GM12878 (cell line): ENCODE measurements around the gene MID1. TPM values are rescaled to one million over a fixed set of nuclear protein-coding genes. Genes with fewer than 3 reads are reported as not detected.

Experiments used
- ATAC-seq: fragments of 200-7000 bp; cut with Tn5 transposase; 3 replicates; pipeline ENCODE4 v1.9.1; 2020; ENCODE audit warnings: mild to moderate bottlenecking, moderate library complexity
- BruUV-seq: library from RNA; stranded (reverse); fragments of 400-500 nt; replicated peaks from 2 replicates; lab custom pipeline; 2021; lab: Mats Ljungman, UMichigan
- CTCF ChIA-PET: fragments of 300-600 bp; sonication (Branson Sonifier 250); formaldehyde crosslinking; extraction: SDS; loops from one replicate; lab custom pipeline; 2021; ENCODE audit warnings: inconsistent platforms; lab: Yijun Ruan, JAX
- POLR2A ChIA-PET: fragments of 350-600 bp; formaldehyde crosslinking; extraction: SDS; loops from one replicate; lab custom pipeline; 2021; ENCODE audit warnings: inconsistent platforms; lab: Charles Lee
- RAD21 ChIA-PET: fragments of 300-600 bp; sonication (Branson Sonifier 250); formaldehyde crosslinking; loops from one replicate; lab custom pipeline; 2023; ENCODE audit warnings: antibody characterized with exemption; ENCODE audit not compliant: unreplicated experiment; lab: Charles Lee
- SMC1A ChIA-PET: fragments of 300-600 bp; sonication (Branson Sonifier 250); formaldehyde crosslinking; loops from one replicate; lab custom pipeline; 2023; ENCODE audit not compliant: unreplicated experiment, uncharacterized antibody; lab: Charles Lee
- DNase-seq: peaks from one replicate; pipeline ENCODE4 v3.0.0-alpha.2; 2011; ENCODE audit warnings: low read depth, low spot score
- FAIRE-seq: peaks from 3 replicates; lab custom pipeline; 2011; peaks lifted over from hg19 to GRCh38; lab: Jason Lieb, UNC
- H2AFZ ChIP-seq: 2 replicates; pipeline ENCODE4 v1.6.0; 2011; ENCODE audit warnings: low read depth, low read length, control low read depth; ENCODE audit not compliant: control insufficient read depth
- H3K27ac ChIP-seq: 2 replicates; pipeline ENCODE4 v1.5.1; 2011; ENCODE audit warnings: control low read depth; ENCODE audit not compliant: control insufficient read depth, insufficient read depth
- H3K27me3 ChIP-seq, 2 experiments: replicated peaks in 1 of 2; 2 replicates each; pipeline versions ENCODE4 v1.6.0 to v1.6.1; 2011; ENCODE audit warnings: low read length in 1 of 2; ENCODE audit not compliant: control insufficient read depth in 2 of 2, insufficient read depth in 2 of 2
- H3K36me3 ChIP-seq, 2 experiments: 2 replicates each; pipeline ENCODE4 v1.5.1; 2011; ENCODE audit warnings: low read length in 1 of 2; ENCODE audit not compliant: control insufficient read depth in 2 of 2, insufficient read depth in 2 of 2
- H3K4me1 ChIP-seq: 2 replicates; pipeline ENCODE4 v1.6.1; 2011; ENCODE audit warnings: mild to moderate bottlenecking, low read length, moderate library complexity, mixed read lengths; ENCODE audit not compliant: control insufficient read depth, insufficient read depth
- H3K4me2 ChIP-seq: 2 replicates; pipeline ENCODE4 v1.6.0; 2011; ENCODE audit warnings: control low read depth; ENCODE audit not compliant: control insufficient read depth, insufficient read depth
- H3K4me3 ChIP-seq: fragments of 200-600 bp; sonication (generic); 2 replicates; pipeline ENCODE4 v1.5.1; 2016
- H3K79me2 ChIP-seq: 2 replicates; pipeline ENCODE4 v1.6.0; 2011; ENCODE audit warnings: low read length; ENCODE audit not compliant: control insufficient read depth, insufficient read depth
- H3K9ac ChIP-seq: 2 replicates; pipeline ENCODE4 v1.8.0; 2011; ENCODE audit warnings: low read length, control low read depth, mixed read lengths; ENCODE audit not compliant: control insufficient read depth, insufficient read depth
- H3K9me3 ChIP-seq: replicated peaks from 3 replicates; pipeline ENCODE4 v1.5.1; 2011; ENCODE audit warnings: mild to moderate bottlenecking, low read length; ENCODE audit not compliant: control insufficient read depth, insufficient read depth
- H4K20me1 ChIP-seq: 2 replicates; pipeline ENCODE4 v1.6.0; 2011; ENCODE audit not compliant: control insufficient read depth, insufficient read depth
- BCLAF1 ChIP-seq: fragments of 450-650 bp; IDR thresholded peaks from 2 replicates; pipeline ENCODE4 v1.6.1; 2017; ENCODE audit warnings: antibody characterized with exemption, mild to moderate bottlenecking, moderate library complexity
- CEBPZ ChIP-seq: fragments of 150-350 bp; IDR thresholded peaks from 2 replicates; pipeline ENCODE4 v1.6.1; 2016; ENCODE audit warnings: low read depth, low read length
- CREB1 ChIP-seq: IDR thresholded peaks from 2 replicates; pipeline ENCODE4 v1.6.1; 2012; ENCODE audit warnings: low read depth, mild to moderate bottlenecking, inconsistent platforms
- E2F4 ChIP-seq: IDR thresholded peaks from 2 replicates; pipeline ENCODE4 v1.6.1; 2012; ENCODE audit warnings: low read depth, low read length, improper control_type of control experiment
- FOXK2 ChIP-seq: fragments of 450-650 bp; IDR thresholded peaks from 2 replicates; pipeline ENCODE4 v1.6.1; 2017; ENCODE audit warnings: mild to moderate bottlenecking, moderate library complexity
- HDAC2 ChIP-seq: fragments of 200-600 bp; sonication (generic); IDR thresholded peaks from 2 replicates; pipeline ENCODE4 v1.6.1; 2017
- NKRF ChIP-seq: fragments of 450-650 bp; conservative IDR thresholded peaks from 2 replicates; pipeline ENCODE4 v1.6.1; 2017; ENCODE audit warnings: mild to moderate bottlenecking, moderate library complexity
- NRF1 ChIP-seq: conservative IDR thresholded peaks from 2 replicates; pipeline ENCODE4 v1.6.1; 2011; ENCODE audit warnings: mild to moderate bottlenecking, low read depth, low read length, improper control_type of control experiment
- POLR2A ChIP-seq: IDR thresholded peaks from 2 replicates; pipeline ENCODE4 v1.6.1; 2011; ENCODE audit warnings: low read depth, mild to moderate bottlenecking, low read length
- RCOR1 ChIP-seq: conservative IDR thresholded peaks from 2 replicates; pipeline ENCODE4 v1.6.1; 2012; ENCODE audit warnings: low read depth, low read length, improper control_type of control experiment
- RUNX3 ChIP-seq: IDR thresholded peaks from 2 replicates; pipeline ENCODE4 v1.6.1; 2012; ENCODE audit warnings: low read length, inconsistent platforms
- SMAD1 ChIP-seq: fragments of 450-650 bp; IDR thresholded peaks from 2 replicates; pipeline ENCODE4 v1.6.1; 2018; ENCODE audit warnings: mild to moderate bottlenecking, low read depth; ENCODE audit not compliant: partially characterized antibody
- TAF1 ChIP-seq: IDR thresholded peaks from 2 replicates; pipeline ENCODE4 v1.6.1; 2011; ENCODE audit warnings: mild to moderate bottlenecking, low read depth, low read length, borderline replicate concordance
- USF1 ChIP-seq: IDR thresholded peaks from 2 replicates; pipeline ENCODE4 v1.6.1; 2011; ENCODE audit warnings: borderline replicate concordance, low read depth, mild to moderate bottlenecking, moderate library complexity, mixed read lengths, low read length; ENCODE audit not compliant: insufficient read depth; ENCODE audit errors: extremely low read length
- WGBS: methylation state at CpG from one replicate; pipeline ENCODE4 v1.1.6; 2016; ENCODE audit warnings: low lambda C conversion rate; ENCODE audit not compliant: insufficient replicate concordance, insufficient coverage; ENCODE audit errors: missing lambda C conversion rate; 5-methylcytosine and 5-hydroxymethylcytosine counted together
- in situ Hi-C: fragments of 300-500 bp; cut with MboI; formaldehyde crosslinking; loops from 9 replicates; pipeline ENCODE4 v1.14.3; 2018; ENCODE audit warnings: mixed read lengths
- intact Hi-C: fragments of 100-400 bp; cut with micrococcal nuclease; formaldehyde crosslinking; loops from one replicate; pipeline ENCODE4 v1.14.2; 2022; ENCODE audit not compliant: unreplicated experiment
- polyA plus RNA-seq, 11 experiments: library from polyadenylated mRNA; depleted of rRNA in 4 of 11; unstranded in 6 of 11; stranded (reverse) in 5 of 11; fragments of >200 nt; fragmentation: Nextera tagmentation in 4 of 11; fragmentation: Illumina TruSeq in 1 of 11; extraction: Ambion mirVana in 4 of 11; extraction: Trizol in 1 of 11; gene quantifications; 1 replicate in 1 of 11; 2 replicates in 10 of 11; pipeline versions ENCODE4 v1.2.1 to v1.2.3, GENCODE V29; 2011 to 2016; ENCODE audit warnings: inconsistent platforms in 2 of 11, missing spikeins in 2 of 11, low read depth in 1 of 11
- total RNA-seq, 4 experiments: library from RNA; depleted of rRNA in 3 of 4; stranded (reverse); fragments of >200 nt in 3 of 4; fragmentation: Illumina TruSeq in 1 of 4; extraction: Trizol in 1 of 4; gene quantifications; 2 replicates each; pipeline versions ENCODE4 v1.2.1 to v1.2.3, GENCODE V29; 2013 to 2021

The MID1 gene
- total and polyA plus RNA-seq, 10 of the 15 experiments (the other 5 are each of a cell fraction or from before 2014, with no cell fraction given), result 0.04 to 0.51 (median 0.14) TPM; not detected in 1

GRCh38 chrX:10513974-10514373 is 106.4 kb downstream of the MID1 start:
- intact Hi-C loops (no loop called here), in situ Hi-C loops (no loop called here)
- Histone ChIP-seq H3K27ac (no peak overlapping the region), H3K9me3 (no peaks in the 10 kb centered on the region), H3K4me1 (no peaks in the 10 kb centered on the region), H3K27me3 (no peaks in the 10 kb centered on the region), H4K20me1 (no peaks in the 10 kb centered on the region), H3K4me3 (no peak overlapping the region), H3K79me2 (no peaks in the 10 kb centered on the region), H3K9ac (no peak overlapping the region), H3K4me2 (no peak overlapping the region), H3K36me3 (no peaks in the 10 kb centered on the region), H2AFZ (no peak overlapping the region)
- ATAC-seq (no peak), FAIRE-seq (no peak), DNase-seq (no peak)
- POLR2A ChIA-PET, result no interaction called here
- WGBS, result 31% methylated on average over 2 of the region's 2 CpGs
- no TSS peak for BruUV-seq
- RAD21 ChIA-PET, result no interaction called here
- SMC1A ChIA-PET, result no interaction called here
- CTCF ChIA-PET, result no interaction called here
- TF ChIP-seq E2F4 (no peak), HDAC2 (no peak), FOXK2 (no peak), NRF1 (no peak), CREB1 (no peak), RUNX3 (no peak), NKRF (no peak), SMAD1 (no peak), POLR2A (no peak), RCOR1 (no peak), USF1 (no peak), BCLAF1 (no peak), CEBPZ (no peak), TAF1 (no peak)
